HepG2 (cell line): ENCODE data around the gene C1orf21. TPM values are rescaled to one million over a fixed set of nuclear protein-coding genes. Genes with fewer than 3 reads are reported as not detected.

Source experiments
- ATAC-seq: fragments of 200-7000 bp; cut with Tn5 transposase; 3 replicates; pipeline ENCODE4 v1.9.1; 2020; ENCODE audit warnings: mild to moderate bottlenecking, moderate library complexity
- BruUV-seq: library from RNA; stranded (reverse); fragments of 400-500 nt; replicated peaks from 2 replicates; lab custom pipeline; 2021; lab: Mats Ljungman, UMichigan
- CTCF ChIA-PET: fragments of 300-600 bp; formaldehyde crosslinking; extraction: SDS; loops from one replicate; lab custom pipeline; 2021; ENCODE audit warnings: low total read pairs, inconsistent platforms, low intra/inter-chr PET ratio; lab: Yijun Ruan, JAX
- POLR2A ChIA-PET: fragments of 350-600 bp; sonication (Branson Sonifier 250); formaldehyde crosslinking; loops from one replicate; lab custom pipeline; 2020; ENCODE audit warnings: antibody characterized with exemption, inconsistent platforms; lab: Yijun Ruan, JAX
- DNase-seq: peaks from one replicate; pipeline ENCODE4 v3.0.0-alpha.2; 2015; ENCODE audit warnings: low spot score
- FAIRE-seq: peaks from 3 replicates; lab custom pipeline; 2011; peaks lifted over from hg19 to GRCh38; lab: Jason Lieb, UNC
- H2AFZ ChIP-seq: one replicate; pipeline ENCODE4 v1.6.1; 2011; ENCODE audit warnings: low read length, inconsistent platforms
- H3K27ac ChIP-seq: fragments of 300-600 bp; 3 replicates; pipeline ENCODE4 v1.8.0; 2011; ENCODE audit warnings: mixed run types, mild to moderate bottlenecking, mixed read lengths, low read length, inconsistent platforms; ENCODE audit not compliant: insufficient read depth; ENCODE audit errors: extremely low read length
- H3K27me3 ChIP-seq, 2 experiments: fragments of 200-600 bp in 1 of 2; 2 replicates in 1 of 2; 3 replicates in 1 of 2; pipeline versions ENCODE4 v1.6.0 to v1.8.0; 2011; ENCODE audit warnings: low read length in 2 of 2, mild to moderate bottlenecking in 2 of 2, moderate library complexity in 2 of 2, inconsistent platforms in 1 of 2; ENCODE audit not compliant: insufficient read depth in 2 of 2, control insufficient read depth in 1 of 2
- H3K36me3 ChIP-seq, 2 experiments: fragments of 200-600 bp in 1 of 2; replicated peaks in 1 of 2; 2 replicates in 1 of 2; 3 replicates in 1 of 2; pipeline versions ENCODE4 v1.5.1 to v1.8.0; 2011; ENCODE audit warnings: low read length in 2 of 2, inconsistent platforms in 1 of 2; ENCODE audit not compliant: insufficient read depth in 2 of 2, control insufficient read depth in 1 of 2
- H3K4me1 ChIP-seq: 2 replicates; pipeline ENCODE4 v1.5.1; 2012; ENCODE audit warnings: low read length, inconsistent platforms; ENCODE audit not compliant: insufficient read depth
- H3K4me2 ChIP-seq: 2 replicates; pipeline ENCODE4 v1.6.0; 2011; ENCODE audit warnings: low read depth, low read length, inconsistent platforms
- H3K4me3 ChIP-seq, 3 experiments: fragments of 200-600 bp in 1 of 3; sonication (generic), shearing (Covaris generic) in 1 of 3; replicated peaks in 1 of 3; 2 replicates each; pipeline ENCODE4 v1.5.1; 2011 to 2016; ENCODE audit warnings: low read length in 3 of 3, inconsistent platforms in 2 of 3, low read depth in 2 of 3, mild to moderate bottlenecking in 2 of 3, control low read depth in 1 of 3, mixed read lengths in 1 of 3; ENCODE audit not compliant: insufficient read depth in 1 of 3
- H3K79me2 ChIP-seq: one replicate; pipeline ENCODE4 v1.6.1; 2011; ENCODE audit warnings: low read length, inconsistent platforms; ENCODE audit not compliant: insufficient read depth
- H3K9ac ChIP-seq: 2 replicates; pipeline ENCODE4 v1.6.0; 2011; ENCODE audit warnings: mild to moderate bottlenecking, low read depth, low read length, inconsistent platforms; ENCODE audit not compliant: insufficient read depth
- H3K9me3 ChIP-seq: 2 replicates; pipeline ENCODE4 v1.5.1; 2012; ENCODE audit warnings: mild to moderate bottlenecking, low read length
- H4K20me1 ChIP-seq: 2 replicates; pipeline ENCODE4 v1.6.0; 2011; ENCODE audit warnings: inconsistent platforms, mild to moderate bottlenecking, low read length, moderate library complexity; ENCODE audit not compliant: insufficient read depth
- ARID5B ChIP-seq: IDR thresholded peaks from 2 replicates; pipeline ENCODE4 v1.4.0; 2020; ENCODE audit warnings: mild to moderate bottlenecking, missing genetic modification reagents
- NR1H2 ChIP-seq: sonication (generic); formaldehyde crosslinking; IDR thresholded peaks from 2 replicates; pipeline ENCODE4 v1.8.1; 2022; ENCODE audit warnings: low read depth, missing genetic modification reagents, borderline replicate concordance
- ONECUT2 ChIP-seq: sonication (generic); formaldehyde crosslinking; IDR thresholded peaks from 2 replicates; pipeline ENCODE4 v1.4.0; 2020; ENCODE audit warnings: missing genetic modification reagents
- ZFYVE20 ChIP-seq: sonication (generic); formaldehyde crosslinking; IDR thresholded peaks from 2 replicates; pipeline ENCODE4 v1.8.0; 2023; ENCODE audit warnings: low read depth, mild to moderate bottlenecking, moderate library complexity, missing genetic modification reagents, borderline replicate concordance
- ZNF577 ChIP-seq: sonication (generic); formaldehyde crosslinking; IDR thresholded peaks from 2 replicates; pipeline ENCODE4 v1.4.0; 2020; ENCODE audit warnings: mild to moderate bottlenecking, low read depth, missing genetic modification reagents, borderline replicate concordance
- WGBS: methylation state at CpG from one replicate; pipeline ENCODE4 v1.1.6; 2017; ENCODE audit warnings: low lambda C conversion rate; 5-methylcytosine and 5-hydroxymethylcytosine counted together
- in situ Hi-C: cut with HindIII; loops from 2 replicates; pipeline ENCODE4 v1.10.0; 2017; ENCODE audit warnings: low pct_unique_long_range_greater_than_20kb; ENCODE audit not compliant: extremely low pct_ligation_motif_present
- intact Hi-C: fragments of 100-400 bp; cut with micrococcal nuclease; formaldehyde crosslinking; loops from one replicate; pipeline ENCODE4 v1.10.0; 2022; ENCODE audit not compliant: unreplicated experiment
- polyA plus RNA-seq, 8 experiments: library from polyadenylated mRNA; depleted of rRNA in 3 of 8; stranded (reverse) in 7 of 8; unstranded in 1 of 8; fragments of >200 nt; fragmentation: Illumina TruSeq in 4 of 8; extraction: Trizol in 4 of 8; gene quantifications; 2 replicates each; pipeline versions ENCODE4 v1.2.1 to v1.2.3, GENCODE V29; 2011 to 2016; ENCODE audit warnings: low read depth in 4 of 8, missing spikeins in 1 of 8, mixed read lengths in 1 of 8; ENCODE audit not compliant: insufficient read depth in 1 of 8
- total RNA-seq, 5 experiments: library from RNA; depleted of rRNA; stranded (reverse); fragments of >200 nt; fragmentation: Illumina TruSeq; extraction: Trizol; gene quantifications; 2 replicates each; pipeline ENCODE4 v1.2.3, GENCODE V29; 2016; ENCODE audit warnings: low read depth in 1 of 5

C1orf21 gene
- total and polyA plus RNA-seq, 2 of the 13 experiments (the other 11 are each of a cell fraction or from before 2014, with no cell fraction given) = not detected

- Histone ChIP-seq H3K9me3 (no peaks in the 10 kb centered on the region), H3K27me3 (no peaks in the 10 kb centered on the region), H3K4me3 (no peak overlapping the region), H3K4me1 (peaks cover 4% of the 10 kb centered on the region), H4K20me1 (no peaks in the 10 kb centered on the region), H3K4me2 (no peak overlapping the region), H2AFZ (no peak overlapping the region), H3K27ac (no peak overlapping the region), H3K79me2 (no peaks in the 10 kb centered on the region), H3K36me3 (no peaks in the 10 kb centered on the region), H3K9ac (no peak overlapping the region)
- no peak for ATAC-seq
- ChIA-PET POLR2A (no interaction called here), CTCF (no interaction called here)
- BruUV-seq = no TSS peak
- FAIRE-seq = no peak
- in situ Hi-C loops = no loop called here
- intact Hi-C loops = no loop called here
- DNase-seq = no peak
- no peak for TF ChIP-seq NR1H2 (CRISPR knock-in tag)
- TF ChIP-seq ONECUT2 (CRISPR knock-in tag) = no peak
- no peak for TF ChIP-seq ZFYVE20 (CRISPR knock-in tag)
- no peak for TF ChIP-seq ZNF577 (CRISPR knock-in tag)
- TF ChIP-seq ARID5B = no peak
- WGBS = 15% methylated on average over 9 of the region's 9 CpGs
Observed at GRCh38 chr1:184485751-184486723, 99.2 kb downstream of the C1orf21 start.
